ENCODE results near the gene CNTN5.

DNA sequence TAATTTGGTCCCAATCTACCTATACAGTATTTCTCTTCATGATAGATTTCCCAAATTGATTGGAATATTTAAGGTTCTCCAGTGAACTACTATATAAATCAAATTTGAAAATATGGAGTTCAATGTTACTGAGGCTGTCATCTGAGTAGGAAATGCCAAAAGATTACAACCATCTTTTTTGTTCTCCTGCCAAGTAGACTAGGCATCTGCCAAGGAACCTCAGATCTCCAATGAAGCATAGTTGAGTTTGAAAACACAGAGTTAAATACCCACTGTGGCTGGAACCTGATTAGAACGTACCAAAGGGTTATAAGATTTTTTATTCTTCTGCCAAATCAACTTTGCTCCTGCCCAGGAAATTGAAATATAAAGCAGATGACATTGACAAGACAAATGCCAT is 330.9 kb downstream of the CNTN5 start:
- TF ChIP-seq EZH2 (IDR thresholded peaks at IDR 0.05; ENCODE audit: insufficient read depth, poor library complexity, severe bottlenecking) (no peak), EZH2phosphoT487 (IDR thresholded peaks at IDR 0.05; ENCODE audit: insufficient read depth, low read depth) (no peak)

All from GM23248 (cell line).